HG03378 (cell line): ENCODE data around the gene TAPT1.
"Not testable (repeated sequence)": the region's sequence is repeated elsewhere in the genome, so short reads cannot be mapped to it uniquely, and the experiment has no call there.

Source experiments
- ATAC-seq: cut with Tn5 transposase; IDR thresholded peaks from one replicate; pipeline ENCODE4 v1.9.1; 2021; ENCODE audit warnings: mild to moderate bottlenecking, moderate library complexity; ENCODE audit not compliant: unreplicated experiment

Gene TAPT1, protein sequence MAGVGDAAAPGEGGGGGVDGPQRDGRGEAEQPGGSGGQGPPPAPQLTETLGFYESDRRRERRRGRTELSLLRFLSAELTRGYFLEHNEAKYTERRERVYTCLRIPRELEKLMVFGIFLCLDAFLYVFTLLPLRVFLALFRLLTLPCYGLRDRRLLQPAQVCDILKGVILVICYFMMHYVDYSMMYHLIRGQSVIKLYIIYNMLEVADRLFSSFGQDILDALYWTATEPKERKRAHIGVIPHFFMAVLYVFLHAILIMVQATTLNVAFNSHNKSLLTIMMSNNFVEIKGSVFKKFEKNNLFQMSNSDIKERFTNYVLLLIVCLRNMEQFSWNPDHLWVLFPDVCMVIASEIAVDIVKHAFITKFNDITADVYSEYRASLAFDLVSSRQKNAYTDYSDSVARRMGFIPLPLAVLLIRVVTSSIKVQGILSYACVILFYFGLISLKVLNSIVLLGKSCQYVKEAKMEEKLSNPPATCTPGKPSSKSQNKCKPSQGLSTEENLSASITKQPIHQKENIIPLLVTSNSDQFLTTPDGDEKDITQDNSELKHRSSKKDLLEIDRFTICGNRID

GRCh38 chr4:16225863-16226815, at the start of gene TAPT1:
TSS of gene TAPT1 (minus strand) at chr4:16226471. CDS start at chr4:16226457, 14 bp downstream.
- peak; percentile 48 for ATAC-seq

DNA sequence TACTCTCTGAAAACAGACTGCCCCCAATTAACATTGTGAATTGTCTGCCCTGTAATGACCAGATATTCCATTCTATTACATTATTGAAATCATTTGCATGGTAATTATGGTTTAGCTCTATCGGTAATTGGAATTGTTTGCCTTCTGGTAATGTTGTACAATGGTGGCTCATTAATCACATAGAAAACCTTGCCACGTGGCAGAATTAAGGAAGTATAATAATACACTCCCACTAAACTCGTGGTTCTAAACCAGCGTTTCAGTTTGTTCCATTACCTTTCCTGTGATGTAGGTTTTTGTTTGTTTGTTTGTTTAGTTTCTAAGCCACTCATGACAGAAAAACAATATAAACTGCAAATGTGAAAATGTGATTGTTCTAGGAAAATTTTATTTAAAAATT, 45.1 kb upstream of the TAPT1 start:
- ATAC-seq: no peak

- no peak for ATAC-seq
Observed at GRCh38 chr4:16270454-16271328, 44.4 kb upstream of the TAPT1 start.

DNA sequence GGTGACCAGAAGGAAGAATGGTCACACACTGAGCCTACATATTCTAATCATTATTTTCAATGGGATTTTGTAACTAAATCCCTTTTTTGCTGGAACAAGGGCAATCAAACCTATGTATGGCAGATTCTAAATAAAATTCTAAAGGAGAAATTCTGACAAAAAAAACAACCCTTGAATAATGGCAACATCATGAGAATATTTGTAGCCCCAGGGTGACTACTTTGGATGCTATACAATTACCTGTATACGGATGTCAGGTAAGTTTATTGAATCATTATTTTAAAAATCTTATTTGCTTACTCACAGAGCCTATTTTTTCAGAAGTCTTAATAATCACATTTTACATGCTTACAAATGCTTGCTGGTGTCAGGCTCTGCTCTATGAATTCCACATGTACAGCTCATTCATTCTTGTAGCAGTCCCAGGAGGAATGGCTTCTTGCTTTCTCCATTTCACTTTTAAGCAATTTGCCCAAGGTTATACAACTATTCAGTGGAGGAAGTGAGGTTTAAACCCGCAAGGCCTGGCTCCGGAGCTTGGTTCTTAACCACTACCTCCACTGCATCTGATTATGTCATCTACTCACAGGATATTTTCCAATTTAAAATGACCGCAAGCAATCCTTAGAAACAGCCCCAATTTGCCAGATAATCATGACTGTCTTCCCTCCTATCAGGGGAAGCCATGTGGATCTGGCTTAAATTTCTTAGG, 43.6 kb upstream of the TAPT1 start:
- not testable (repeated sequence) for ATAC-seq

DNA sequence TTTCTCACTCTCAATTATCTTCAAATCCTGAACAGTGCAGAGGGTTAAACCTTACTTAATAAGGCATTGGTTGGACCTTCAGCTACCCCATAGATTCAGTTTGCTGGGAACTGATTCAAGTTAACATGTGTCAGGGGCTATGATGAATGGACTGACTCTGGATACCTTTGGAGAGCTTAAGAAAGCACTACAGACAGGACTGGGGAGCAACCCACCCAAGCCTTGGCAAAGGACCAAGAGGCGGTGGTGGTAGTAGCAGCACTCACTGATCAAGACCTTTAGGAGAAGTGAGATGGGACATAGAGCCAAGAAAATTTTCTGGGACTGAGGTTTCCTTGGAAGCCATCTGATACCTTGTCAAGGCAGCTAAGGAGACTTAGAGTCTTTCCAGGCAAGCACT, 43.0 kb upstream of the TAPT1 start:
- no peak for ATAC-seq

GRCh38 chr4:16268290-16268689, 42.0 kb upstream of the TAPT1 start:
- no peak for ATAC-seq

DNA sequence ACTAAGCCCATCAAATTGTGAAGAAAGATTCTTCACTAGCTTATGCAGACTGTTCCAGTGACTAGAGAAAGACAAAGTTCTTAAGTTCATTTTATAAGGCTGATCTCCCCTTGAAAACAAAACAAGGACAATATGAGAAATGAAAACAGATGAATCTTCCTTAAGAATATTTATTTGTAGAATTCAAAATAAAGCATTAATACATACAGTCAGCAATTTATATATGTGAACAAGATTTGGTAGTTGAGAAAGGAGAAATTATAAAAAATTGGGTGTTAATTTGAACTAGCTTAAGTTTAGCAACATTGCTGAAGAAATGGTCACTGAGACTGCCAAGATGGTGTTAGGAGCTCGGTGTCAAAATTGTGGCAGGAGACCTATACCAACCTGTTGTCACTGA, 41.4 kb upstream of the TAPT1 start:
- ATAC-seq: no peak

DNA sequence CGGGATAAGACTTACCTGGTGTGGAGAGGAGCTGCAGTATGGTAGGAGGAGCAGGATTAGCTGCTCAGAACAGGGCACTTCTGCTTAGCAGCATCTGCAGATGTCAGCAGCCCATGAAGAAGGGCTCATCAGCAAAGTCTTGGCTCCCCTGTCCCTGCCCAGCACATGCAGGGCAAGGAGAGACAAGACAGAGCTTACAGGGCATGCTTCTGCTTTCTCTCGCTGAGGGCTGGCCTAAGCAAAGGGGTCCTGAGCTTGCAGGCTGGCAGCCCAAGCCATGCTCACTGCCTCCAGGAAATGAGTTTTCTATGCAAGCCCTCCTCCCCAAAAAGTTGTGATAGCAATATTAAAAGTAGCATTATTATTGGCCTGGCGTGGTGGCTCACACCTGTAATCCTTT, 39.5 kb upstream of the TAPT1 start:
- ATAC-seq: no peak

GRCh38 chr4:16264798-16265197, 38.5 kb upstream of the TAPT1 start:
- peak; percentile 67 for ATAC-seq

DNA sequence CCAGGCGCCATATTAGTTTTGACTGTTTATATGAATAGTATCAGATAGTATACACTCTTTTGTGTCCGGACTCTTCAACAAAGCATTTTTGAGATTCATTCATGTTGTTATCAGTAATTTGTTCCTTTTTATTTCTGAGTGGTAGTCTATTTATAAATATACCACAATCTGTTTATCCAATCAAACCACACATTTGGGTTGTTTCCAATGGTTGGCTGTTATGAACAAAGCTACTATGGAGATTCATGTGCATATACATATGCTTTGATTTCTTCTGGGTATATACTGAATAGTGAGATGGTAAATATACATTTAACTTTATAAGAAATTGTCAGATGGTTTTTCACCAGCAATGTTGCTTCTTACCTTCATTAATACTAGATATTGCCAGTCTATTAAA, 36.8 kb upstream of the TAPT1 start:
- ATAC-seq: no peak

- ATAC-seq: no peak
Observed at GRCh38 chr4:16262188-16262587, 35.9 kb upstream of the TAPT1 start.

DNA sequence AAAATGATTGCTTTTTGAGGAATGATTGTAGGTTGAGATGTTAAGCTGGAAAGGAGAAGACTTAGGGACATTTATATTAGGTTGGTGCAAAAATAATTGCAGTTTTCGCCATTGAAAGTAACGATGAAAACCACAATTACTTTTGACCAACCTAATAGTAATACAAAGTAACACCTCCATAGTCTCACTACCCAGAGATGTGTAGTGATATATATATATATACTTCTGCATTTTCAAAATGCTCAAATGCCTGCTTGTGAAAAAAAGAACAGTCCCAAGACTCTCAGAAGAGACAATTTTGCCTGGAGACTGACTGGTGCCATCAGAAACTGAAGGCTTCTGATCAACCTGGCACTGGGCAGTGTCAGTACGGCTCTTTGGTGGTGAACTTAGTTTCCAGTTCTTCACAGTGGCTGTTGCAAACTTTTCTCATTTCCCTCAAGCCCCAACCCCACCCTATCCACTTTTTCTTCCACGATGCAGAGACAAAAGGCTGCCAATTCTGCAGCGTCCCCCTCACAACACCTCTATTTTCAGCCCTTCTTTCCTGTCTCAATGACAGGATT, 35.1 kb upstream of the TAPT1 start:
- no peak for ATAC-seq

- ATAC-seq: no peak
Observed at GRCh38 chr4:16259889-16260246, 33.6 kb upstream of the TAPT1 start.

DNA sequence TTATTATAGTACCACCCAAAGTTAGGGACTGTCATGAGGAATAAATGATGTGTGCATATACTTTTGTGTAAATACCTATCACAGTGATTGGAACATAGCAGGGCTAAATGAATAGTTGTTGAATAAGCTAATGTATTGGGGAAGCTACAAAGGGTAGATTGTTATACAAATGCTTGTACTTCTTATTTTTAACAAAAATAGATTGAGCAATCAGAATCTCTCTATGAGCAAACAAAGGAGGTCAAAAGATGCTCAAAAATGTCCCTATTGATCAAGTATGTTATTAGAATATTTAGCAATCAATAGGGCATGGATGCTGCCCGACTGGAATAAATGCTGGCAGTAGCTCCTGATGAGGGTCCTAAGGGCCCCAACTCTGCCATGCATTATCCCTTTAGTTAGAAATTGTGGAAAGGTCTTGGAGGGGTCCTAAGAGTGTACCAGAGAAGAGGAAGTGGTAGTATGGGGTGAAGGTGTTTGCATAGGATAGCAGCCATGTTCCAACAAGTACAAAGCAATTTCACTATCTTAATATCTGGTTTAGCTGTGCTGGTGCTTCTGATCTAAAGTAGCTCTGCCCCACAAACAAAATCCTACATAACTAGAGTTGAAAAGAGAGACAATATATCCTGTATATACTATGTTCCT, 33.1 kb upstream of the TAPT1 start:
- ATAC-seq: no peak

DNA sequence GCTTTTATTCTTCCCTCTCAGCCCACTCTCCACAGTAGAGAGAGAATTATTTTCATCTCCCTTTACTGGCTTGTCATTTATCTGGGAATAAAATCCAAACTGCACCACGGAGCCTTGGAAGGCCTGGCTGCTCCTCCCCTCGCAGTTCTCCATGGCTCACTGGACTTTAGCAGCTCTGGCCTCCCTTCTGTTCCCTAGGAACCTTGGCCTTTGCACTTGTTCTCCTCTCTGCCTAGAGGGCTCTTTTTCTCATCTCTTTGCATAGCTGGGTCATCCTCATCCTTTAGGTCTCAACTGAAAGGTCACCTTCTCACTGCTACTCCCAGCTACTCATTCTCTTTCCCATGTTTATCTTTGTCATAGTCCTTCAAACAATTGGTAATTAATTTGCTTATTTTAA, 31.3 kb upstream of the TAPT1 start:
- no peak for ATAC-seq

- ATAC-seq: no peak
Observed at GRCh38 chr4:16256343-16256742, 30.1 kb upstream of the TAPT1 start.

DNA sequence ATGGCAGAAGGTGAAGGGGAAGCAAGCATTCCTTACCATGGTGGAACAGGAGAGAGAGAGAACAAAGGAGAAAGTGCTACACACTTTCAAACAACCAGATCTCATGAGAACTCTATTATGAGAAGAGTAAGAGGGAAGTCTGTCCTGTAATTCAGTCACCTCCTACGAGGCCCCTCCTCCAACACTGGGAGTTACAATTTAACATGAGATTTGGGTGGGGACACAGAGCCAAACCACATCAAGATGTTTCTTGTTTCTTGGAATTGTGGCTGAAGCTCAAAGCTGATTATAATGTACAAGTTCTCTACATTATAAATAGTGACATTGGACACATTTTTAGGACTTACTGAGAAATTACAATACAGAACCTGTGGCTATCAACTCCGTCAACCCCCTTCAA, 29.5 kb upstream of the TAPT1 start:
- ATAC-seq: no peak

DNA sequence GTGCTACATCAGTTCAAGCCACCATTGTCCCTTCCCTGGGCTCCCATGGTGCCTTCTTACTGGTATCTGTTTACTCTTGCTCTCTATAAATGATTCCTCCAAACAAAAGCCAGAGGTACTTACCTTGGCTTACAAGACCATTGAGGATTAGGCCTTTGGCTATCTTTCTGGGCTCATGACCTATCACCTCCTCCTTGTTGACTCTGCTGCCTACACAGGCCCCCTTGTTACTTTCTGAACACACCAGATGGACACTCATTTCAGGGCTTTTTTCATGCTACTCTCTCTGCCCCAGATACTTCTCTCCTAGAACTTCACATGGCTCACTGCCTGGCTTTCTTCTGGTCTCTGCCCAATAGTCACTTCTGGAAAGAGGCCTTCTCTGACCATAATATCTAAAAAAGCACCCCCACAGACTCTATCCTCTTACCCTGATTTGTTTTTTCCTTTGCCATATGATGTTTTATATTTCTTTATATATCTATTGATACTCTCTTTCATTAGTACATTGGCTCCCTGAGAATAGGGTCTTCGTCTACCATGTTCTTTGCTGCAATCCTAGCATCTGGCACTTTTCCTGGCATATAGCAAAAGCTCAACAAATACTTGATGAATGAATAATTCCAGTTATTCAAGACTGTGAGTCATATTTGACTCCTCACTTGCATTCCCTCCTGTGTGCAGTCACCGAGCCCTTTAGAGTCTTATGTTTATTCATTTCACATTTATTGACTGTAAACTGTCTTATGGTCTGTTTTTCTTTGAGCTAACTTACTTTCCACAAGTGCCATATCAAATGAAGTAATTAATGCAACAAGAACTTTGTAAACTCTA, 27.1 kb upstream of the TAPT1 start:
- no peak for ATAC-seq
